DLD1 (cell line): ENCODE data around the gene TGFBR3.

Experiments used
- in situ Hi-C: cut with HindIII; loops from 2 replicates; pipeline ENCODE4 v1.10.0; 2017; ENCODE audit warnings: low sequenced_read_pairs

Gene TGFBR3

DNA sequence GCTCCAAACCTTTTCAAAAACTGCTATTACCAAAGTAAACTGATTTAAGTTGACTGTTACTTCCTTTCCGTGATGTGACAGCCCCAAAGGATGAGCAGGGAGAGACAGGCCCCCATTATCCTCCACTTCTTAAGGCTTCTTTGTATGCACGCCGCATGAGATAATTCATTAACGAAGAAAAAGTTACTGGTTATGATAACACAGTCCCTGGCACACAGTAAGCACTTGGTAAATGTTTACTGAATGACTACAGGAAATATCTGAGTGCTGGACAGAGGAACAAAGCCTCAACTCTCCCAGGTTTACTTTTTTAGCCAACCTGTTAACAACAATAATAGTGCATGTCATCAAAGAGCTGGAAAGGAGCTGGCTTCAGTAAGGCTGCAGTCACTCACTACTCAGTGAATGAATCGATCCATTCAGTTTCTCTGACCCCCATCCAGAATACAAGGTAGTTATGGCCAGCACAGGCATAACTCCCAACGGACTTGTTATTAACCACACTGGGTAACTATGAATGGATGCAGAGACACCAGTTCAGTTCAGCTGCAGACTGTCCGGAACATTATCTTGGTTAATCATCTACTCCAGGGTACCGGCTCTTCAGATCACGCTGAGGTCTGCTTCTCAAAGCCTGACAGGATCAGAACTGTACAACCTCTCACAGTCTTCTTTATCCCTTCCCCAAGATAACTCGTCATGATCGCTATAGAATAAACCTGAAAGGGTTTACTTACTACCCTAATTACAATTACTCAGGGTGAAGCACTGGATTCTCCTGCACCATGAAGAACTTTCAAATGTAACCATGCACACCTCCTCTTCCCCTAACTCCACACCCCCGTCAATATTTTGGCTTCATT, 58.3 kb downstream of the TGFBR3 start:
- in situ Hi-C loops: no loop called here

DNA sequence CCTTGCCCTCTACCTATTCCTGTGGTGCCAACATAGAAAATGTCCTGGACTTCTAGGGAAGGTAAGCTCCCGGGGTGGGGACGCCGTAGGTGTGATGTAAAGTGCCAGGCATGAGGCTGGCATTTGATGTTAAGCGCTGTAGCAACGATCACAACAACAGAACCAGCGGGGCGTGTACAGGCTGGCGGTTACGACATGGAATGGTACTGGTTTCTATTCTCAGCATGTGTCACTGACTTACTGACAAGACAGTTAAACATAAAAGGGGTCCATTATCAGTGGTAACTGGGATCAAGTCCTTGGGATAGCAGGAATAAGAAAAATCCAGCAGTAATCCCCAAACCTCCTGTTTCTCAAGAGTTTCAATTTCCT, 58.9 kb downstream of the TGFBR3 start:
- in situ Hi-C loops: no loop called here

DNA sequence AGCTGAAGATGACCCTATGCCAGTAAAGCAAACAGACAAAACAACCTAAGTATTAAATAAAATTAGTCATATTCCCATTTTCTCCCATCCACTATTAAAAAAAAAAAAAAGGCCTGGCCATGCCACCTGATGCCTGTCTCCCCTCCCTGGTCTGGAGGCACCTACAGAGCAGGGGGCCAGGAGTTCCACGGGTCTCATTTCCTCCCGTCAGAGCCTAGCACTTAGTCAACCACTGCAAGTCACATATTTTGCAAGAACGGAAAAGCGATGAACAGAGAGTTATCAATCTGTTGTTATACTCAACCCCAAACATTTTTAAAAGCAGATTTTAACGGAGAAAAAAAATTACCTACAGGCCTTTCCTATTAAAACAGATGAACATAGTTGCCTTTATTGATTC, 59.3 kb downstream of the TGFBR3 start:
- in situ Hi-C loops: no loop called here

DNA sequence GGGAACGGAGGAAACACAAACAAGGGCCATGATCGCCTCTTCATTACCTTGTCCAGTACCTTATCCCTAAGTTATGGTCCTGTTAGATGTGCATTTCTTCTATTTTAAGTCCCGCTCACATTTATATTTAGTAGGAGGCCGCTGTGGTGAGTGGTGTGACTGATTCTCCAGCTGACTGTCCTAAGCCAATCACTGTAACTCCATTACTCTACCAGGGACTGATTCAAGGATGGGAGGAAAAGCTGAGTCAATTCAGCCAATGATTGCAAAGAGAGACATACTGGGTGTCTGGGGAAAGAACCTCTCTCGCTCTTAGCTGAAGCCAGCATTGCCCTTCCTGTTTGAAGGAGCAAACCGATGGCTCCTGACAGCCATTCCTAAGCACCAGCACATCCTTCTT, 59.7 kb downstream of the TGFBR3 start:
- in situ Hi-C loops: no loop called here

DNA sequence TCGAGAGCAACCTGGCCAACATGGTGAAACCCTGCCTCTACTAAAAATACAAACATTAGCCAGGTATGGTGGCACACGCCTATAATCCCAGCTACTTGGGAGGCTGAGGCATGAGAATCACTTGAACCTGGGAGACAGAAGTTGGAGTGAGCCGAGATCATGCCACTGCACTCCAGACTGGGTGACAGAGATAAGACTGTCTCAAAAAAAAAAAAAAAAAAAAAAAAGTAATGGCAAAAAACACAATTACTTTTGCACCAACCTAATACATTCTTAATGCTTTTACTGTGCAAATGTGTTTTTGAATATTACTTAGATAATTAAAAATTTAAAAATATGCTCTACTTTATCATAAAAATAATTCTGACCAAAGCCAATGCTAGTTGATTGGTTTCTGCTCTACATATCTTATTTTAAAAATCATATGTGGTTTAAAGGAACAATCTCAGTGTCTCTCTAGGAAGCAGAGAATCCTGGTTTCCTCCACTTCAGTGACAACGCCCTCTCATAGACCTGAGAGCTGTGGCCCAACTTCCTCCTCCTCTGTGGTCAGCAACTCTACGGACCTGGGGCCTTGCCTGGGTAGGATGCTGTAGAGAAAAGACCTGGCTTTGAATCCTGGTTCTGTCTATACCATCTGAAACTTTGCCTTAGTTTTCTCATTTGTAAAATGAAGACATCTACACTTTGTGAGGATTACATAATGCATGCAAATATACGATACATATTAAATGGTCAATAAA, 64.7 kb downstream of the TGFBR3 start:
- in situ Hi-C loops: no loop called here

DNA sequence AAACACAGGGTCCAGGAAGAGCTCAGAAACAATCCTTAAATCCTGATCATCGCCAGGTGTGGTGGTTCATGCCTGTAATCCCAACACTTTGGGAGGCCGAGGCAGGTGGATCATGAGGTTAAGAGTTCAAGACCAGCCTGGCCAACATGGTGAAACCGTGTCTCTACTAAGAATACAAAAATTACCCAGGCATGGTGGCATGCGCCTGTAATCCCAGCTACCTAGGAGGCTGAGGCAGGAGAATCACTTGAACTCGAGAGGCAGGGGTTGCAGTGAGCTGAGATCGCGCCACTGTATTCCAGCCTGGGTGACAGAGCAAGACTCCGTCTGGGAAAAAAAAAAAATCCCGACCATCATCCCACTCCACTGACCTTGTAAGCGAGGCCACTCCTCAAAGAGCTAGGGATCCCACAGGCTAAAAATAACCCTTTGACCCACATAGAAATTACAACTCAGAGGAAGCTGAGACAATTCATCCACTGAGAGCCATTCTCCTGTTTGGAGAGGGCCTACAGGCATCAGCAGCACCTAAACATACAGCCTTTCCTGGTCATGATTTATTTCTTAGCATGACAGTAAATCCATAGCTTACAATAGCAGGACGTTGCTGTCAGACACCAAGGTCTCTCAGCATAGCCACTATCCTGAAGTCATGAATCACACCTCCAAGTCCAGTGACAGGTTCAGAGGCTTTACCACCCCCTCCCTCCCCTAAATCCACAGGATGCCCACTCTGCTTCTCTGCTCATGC, 66.7 kb downstream of the TGFBR3 start:
- in situ Hi-C loops: no loop called here

DNA sequence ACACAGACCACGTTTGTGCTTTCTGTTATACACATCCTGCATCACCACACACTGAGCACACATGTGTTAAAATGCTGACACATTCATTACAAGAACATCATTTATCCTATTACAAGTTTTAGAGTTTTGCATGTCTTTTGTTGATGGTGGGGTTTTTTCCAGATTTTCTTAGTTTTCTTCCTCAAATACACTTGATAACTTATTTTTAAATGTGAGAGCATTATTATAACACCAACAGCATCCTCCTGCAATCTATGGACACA, 67.3 kb downstream of the TGFBR3 start:
- in situ Hi-C loops: no loop called here

DNA sequence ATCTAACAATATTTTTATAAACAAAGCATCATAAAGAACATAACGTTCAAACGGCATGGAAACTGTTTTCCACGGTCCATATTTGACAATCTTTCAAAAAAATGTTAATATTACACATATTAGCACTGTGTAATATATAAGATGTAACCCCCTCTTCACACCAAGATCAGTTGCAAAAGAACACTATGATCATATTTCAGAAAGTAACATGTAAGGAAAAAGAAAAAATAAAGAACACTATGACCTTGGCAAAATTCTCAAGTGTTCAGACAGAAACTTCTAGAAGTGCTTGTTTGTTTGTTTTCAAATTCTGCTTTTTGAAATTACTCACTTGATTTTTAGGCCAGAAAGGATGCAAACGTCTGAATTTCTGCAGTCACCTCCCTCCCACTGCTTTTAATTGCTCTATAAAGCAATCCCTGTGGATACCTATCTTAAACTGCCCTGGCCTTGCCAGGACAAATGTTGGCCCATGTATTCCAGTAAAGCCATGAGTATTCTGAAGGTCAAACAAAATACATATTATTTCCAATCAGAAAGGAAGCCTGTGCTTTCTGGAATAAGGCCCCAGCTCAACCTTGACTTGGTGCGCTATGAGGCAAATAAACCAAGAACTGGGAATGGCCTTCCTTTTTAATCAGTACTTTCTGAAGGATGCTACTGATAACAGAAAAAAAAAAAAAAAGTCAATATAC, 68.6 kb downstream of the TGFBR3 start:
- in situ Hi-C loops: no loop called here

DNA sequence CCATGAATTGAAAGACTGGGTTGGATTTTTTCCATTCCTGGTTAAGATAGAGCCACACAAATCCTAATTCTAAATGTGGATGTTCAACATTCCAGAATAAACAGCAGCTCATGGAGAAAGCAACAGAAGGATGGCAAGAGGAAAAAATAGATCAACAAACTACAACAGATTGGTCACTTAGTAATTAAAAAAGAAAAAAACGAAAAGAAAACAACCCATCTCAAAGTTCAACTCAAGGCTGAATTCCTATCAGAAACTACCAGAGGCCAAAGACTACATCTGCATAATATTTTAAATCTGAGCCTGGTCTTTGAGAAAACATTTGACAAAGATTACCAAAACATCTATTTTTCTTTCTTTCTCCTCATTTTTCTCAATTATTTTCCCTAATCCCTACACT, 69.9 kb downstream of the TGFBR3 start:
- in situ Hi-C loops: no loop called here

DNA sequence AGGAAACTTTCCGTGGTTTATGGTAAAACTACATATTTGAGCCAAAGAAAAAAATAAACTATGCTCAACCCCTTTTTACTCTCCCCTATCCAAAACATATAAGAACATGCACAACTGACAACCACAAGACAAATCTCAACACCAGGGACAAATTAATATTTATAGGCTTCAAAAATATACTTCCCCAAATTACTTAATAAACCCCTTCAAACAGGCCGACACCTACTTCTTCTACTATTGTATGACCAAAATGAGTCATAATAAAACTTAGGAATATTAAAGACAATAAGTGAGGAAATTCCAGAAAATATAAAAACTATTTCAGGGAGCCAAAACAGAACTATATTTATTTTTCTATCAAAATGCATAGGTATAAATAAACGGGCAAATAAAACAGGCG, 71.5 kb downstream of the TGFBR3 start:
- in situ Hi-C loops: no loop called here

DNA sequence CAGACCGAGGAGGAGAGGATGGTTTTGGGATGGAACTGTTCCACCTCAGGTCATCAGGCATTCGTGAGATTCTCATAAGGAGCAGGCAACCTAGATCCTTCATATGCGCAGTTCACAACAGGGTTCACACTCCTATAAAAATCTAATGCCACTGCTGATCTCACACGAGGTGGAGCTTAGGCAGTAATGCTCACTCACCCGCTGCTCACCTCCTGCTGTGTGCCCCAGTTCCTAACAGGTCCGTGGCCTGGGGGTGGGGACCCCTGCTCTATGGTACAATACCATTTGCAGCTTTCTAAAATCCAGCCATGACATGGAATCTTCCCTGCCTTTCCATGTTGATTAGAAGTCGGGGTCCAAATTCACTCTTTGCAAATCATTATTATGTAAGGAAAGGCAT, 72.1 kb downstream of the TGFBR3 start:
- in situ Hi-C loops: no loop called here

DNA sequence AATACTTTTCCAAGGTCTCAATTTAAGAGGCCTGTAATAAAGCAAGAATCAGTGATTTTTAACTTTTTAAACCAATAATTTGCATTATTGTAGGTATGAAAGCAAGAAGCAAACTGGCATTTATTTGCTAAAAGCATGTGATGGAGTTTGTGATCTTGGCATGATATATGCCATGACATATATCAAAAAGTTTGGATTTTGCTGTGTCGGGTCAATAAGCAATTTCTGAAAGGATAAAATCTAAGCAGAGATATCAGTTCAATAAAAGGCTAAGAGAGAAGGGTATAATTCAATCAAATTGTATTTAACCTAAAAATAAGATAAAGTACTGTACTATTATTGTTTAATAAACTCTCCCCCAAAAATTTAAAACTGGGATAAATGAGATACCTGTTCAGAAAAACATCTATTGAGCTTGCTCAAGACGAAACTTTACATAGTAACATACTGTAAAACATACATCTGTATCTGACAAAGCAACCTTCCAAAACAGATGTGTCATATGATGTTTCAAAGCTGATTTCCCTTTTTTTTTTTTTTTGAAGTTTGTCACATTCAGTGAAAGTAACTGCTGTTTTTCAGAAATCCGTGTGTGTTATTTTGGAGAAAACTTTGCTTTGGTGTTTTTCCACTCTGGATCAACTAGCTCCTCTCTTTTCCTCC, 74.5 kb downstream of the TGFBR3 start:
- in situ Hi-C loops: no loop called here

DNA sequence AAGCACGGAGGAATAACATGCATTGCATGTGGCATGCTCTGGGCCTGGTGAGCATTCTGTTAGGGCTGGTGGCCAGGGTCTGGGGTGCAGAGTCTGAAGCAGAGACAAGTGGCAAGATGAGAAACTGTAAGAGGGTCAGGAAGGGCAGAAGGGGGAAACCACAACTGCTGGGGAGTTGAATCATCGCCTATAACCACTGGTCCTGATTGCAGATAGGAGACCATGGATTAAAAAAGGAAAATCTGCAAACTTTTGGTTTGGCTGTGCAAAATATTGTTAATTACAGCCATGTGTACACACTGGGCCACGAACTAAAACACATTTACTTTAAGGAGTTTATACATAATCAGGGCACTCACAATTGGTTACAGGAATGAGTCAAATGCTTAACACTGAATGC, 76.6 kb downstream of the TGFBR3 start:
- in situ Hi-C loops: no loop called here

DNA sequence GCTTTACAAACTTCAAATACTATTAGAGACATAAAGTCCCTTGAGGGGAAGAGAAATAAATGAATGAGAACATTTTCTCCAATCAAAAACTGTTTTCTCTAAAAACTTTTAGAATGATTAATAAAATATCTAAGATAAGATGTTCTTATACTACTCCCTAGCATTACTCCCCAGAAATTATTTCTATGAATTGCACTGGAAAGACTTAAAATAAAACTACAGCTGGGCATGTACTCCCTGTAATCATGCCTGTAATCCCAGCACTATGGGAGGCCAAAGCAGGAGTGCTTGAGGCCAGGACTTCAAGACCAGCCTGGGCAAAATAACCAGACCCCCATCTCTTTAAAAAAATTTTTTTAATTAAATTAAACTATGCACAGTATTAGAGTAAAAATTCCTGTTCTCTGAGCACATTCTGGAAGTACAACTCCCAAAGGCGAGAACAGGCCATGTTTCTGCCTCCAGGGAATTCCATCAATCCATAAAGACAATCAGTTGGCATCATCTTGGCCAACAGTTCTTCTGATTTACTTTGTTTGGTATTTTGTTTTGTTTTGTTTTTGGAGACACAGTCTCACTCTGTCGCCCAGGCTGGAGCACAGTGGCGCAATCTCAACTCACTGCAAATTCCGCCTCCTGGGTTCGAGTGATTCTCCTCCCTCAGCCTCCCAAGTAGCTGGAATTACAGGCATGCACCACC, 77.9 kb downstream of the TGFBR3 start:
- in situ Hi-C loops: no loop called here

DNA sequence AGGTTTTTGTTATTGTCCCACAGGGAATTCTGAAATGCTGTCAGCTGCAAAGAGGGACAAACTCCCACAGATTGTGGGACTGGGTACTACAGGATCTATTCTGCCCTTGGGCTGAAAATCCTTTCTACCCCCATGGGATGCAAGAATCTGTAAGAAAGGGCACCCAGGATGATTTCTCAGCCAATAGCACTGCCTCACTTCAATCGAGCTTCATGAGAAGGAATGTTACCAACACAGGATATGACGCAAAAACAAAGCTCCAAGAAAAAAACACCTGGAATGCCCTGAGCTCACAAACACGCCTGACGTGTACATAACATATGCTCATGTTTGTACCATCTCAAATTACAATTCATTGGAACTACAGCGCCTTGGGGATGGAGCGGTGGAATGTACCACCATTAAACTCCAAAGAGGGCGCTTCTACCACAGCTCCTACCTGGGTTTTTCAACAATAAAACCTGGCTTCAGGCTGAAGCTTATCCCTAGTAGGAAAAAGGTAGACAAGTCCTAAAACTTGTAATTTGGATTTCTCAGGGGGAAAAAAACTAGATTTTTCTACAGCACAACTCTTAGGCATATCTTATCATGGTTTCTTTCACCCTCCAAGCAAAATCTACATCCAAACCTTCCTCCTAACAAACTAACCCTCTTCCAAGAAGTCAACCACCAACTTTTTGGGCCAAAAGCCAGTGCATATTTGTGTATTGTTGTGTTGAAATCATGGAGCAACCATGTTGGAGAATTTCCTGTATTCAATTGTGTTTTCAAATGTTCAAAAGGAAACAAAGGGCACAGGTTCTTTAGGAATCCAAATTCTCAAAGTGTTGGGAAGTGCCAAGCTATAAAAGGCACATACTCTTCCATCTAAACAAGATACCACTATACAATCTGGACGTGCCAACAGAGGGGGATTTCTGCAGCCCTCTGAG, 78.9 kb downstream of the TGFBR3 start:
- in situ Hi-C loops: no loop called here

DNA sequence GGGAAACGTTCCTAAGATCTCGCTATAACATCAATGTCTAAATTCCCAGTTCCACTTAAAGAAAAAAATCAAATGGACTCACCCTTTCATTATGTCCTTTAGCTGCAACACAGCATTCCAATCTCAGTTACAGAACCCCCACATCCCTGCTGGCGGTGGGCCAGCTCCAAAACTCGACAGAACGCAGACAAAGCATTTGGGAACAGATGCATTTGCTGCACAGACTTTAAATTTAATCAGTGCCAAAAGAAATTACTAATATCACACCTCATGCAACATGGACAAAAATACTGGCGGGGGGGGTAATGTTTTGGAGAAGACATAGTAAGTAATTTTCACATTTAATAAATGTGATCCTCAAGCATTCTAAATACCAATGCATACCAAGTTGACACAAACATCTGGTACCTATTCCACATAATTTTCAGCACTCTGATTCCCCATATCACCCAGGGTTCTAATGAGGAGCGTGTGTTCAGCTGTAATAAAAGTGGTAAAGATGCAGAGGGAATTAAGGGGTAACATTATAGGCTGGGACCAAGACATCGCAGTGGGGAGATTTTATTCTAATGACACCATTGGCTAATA, 79.7 kb downstream of the TGFBR3 start:
- in situ Hi-C loops: no loop called here

DNA sequence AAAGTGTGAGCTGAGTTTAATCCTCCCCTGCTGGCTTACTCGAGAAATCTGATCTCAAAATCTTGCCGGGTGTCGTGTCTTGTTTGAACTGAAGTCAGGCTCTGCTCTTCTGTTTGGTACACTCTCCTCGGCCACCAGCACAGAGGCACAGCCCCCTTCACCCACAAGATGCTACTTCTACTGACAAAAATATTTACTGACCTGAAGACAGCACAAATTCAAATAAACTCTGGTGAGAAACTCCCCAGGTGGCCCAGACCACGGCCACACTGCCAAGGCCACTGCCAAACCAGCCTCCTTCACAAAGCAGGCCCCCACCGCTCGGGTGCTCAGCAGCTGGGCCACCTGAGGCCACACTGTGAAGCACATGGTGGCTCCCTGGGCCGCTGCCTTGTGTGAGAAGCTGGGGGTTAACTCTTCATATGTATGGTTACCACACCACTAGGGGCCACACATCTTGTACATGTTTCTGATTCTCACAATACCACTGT, 80.6 kb downstream of the TGFBR3 start:
- in situ Hi-C loops: no loop called here

DNA sequence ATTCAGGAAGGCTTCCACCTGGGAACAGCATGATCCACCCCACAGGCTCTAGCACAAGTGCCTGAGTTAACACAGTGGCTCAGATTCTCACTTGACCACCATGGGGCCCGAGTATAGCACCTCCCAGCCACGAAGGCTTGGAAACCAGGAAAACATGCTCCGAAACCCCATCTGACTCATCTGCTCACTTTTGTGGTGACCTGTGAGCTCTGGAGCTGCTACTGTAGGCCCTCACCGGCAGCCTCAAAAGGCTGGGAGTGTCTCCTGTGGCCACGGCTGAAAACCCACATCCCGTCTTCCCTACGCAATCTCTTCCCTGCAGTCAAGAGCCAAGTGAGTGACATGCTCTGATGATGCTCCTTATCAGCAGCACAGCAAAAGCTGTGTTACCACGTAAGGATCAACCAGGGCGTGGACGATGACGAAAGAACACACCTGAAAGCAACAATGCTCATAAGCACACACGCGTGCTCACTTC, 81.4 kb downstream of the TGFBR3 start:
- in situ Hi-C loops: no loop called here
